GM23338 (cell line): ENCODE results near the gene ZFHX3. TPM values are rescaled to one million over a fixed set of nuclear protein-coding genes. Genes with fewer than 3 reads are reported as not detected.

Source experiments
- ATAC-seq: fragments of 200-7000 bp; cut with Tn5 transposase; 3 replicates; pipeline ENCODE4 v1.9.1; 2020
- DNase-seq: peaks from one replicate; pipeline ENCODE4 v3.0.0-alpha.2; 2015; ENCODE audit warnings: low spot score
- H2AFZ ChIP-seq: fragments of 200-600 bp; sonication (generic); 2 replicates; pipeline ENCODE4 v1.8.0; 2016; ENCODE audit warnings: antibody characterized with exemption, mild to moderate bottlenecking, moderate library complexity
- H3F3A ChIP-seq: fragments of 200-600 bp; sonication (generic); replicated peaks from 2 replicates; pipeline ENCODE4 v1.8.0; 2017; ENCODE audit warnings: antibody characterized with exemption, mixed run types, low read depth
- H3K27ac ChIP-seq: fragments of 200-600 bp; sonication (generic); 2 replicates; pipeline ENCODE4 v1.6.1; 2016; ENCODE audit warnings: low read depth
- H3K27me3 ChIP-seq: fragments of 200-600 bp; sonication (generic); 2 replicates; pipeline ENCODE4 v1.8.0; 2016; ENCODE audit warnings: mild to moderate bottlenecking, mixed run types, moderate library complexity; ENCODE audit not compliant: insufficient read depth
- H3K36me3 ChIP-seq: fragments of 200-600 bp; sonication (generic); 2 replicates; pipeline ENCODE4 v1.8.0; 2016; ENCODE audit warnings: mild to moderate bottlenecking; ENCODE audit not compliant: insufficient read depth
- H3K4me1 ChIP-seq: fragments of 200-600 bp; sonication (generic); 2 replicates; pipeline ENCODE4 v1.8.0; 2016; ENCODE audit warnings: mild to moderate bottlenecking, moderate library complexity; ENCODE audit not compliant: insufficient read depth
- H3K4me2 ChIP-seq: fragments of 200-600 bp; sonication (generic); 2 replicates; pipeline ENCODE4 v1.7.1; 2017; ENCODE audit warnings: mixed run types
- H3K4me3 ChIP-seq: fragments of 200-600 bp; sonication (generic); 2 replicates; pipeline ENCODE4 v1.6.1; 2016; ENCODE audit warnings: mixed run types
- H3K79me2 ChIP-seq: fragments of 200-600 bp; sonication (generic); replicated peaks from 2 replicates; pipeline ENCODE4 v1.8.0; 2017; ENCODE audit warnings: mild to moderate bottlenecking; ENCODE audit not compliant: insufficient read depth
- H3K9me2 ChIP-seq: fragments of 200-600 bp; sonication (generic); 2 replicates; pipeline ENCODE4 v1.8.0; 2017; ENCODE audit not compliant: insufficient read depth
- H4K20me1 ChIP-seq: fragments of 200-600 bp; sonication (generic); replicated peaks from 2 replicates; pipeline ENCODE4 v1.8.0; 2017; ENCODE audit warnings: mild to moderate bottlenecking; ENCODE audit not compliant: insufficient read depth
- H3K27ac Mint-ChIP-seq: 2 replicates; pipeline ENCODE4 v1.8.0; 2020; ENCODE audit warnings: inconsistent platforms, mild to moderate bottlenecking, moderate library complexity, mixed read lengths
- H3K27me3 Mint-ChIP-seq: 3 replicates; pipeline ENCODE4 v1.8.0; 2022; ENCODE audit warnings: low read depth, mild to moderate bottlenecking, moderate library complexity, mixed read lengths, inconsistent platforms; ENCODE audit not compliant: insufficient read depth, poor library complexity
- H3K36me3 Mint-ChIP-seq: 3 replicates; pipeline ENCODE4 v1.8.0; 2021; ENCODE audit warnings: low read depth, mild to moderate bottlenecking, inconsistent platforms, moderate library complexity, mixed read lengths
- H3K4me1 Mint-ChIP-seq: 3 replicates; pipeline ENCODE4 v1.8.0; 2020; ENCODE audit warnings: mild to moderate bottlenecking, inconsistent platforms, mixed read lengths
- H3K4me3 Mint-ChIP-seq: 3 replicates; pipeline ENCODE4 v1.8.0; 2021; ENCODE audit warnings: moderate library complexity, mild to moderate bottlenecking, inconsistent platforms, mixed read lengths
- H3K9me3 Mint-ChIP-seq: 3 replicates; pipeline ENCODE4 v1.8.0; 2020; ENCODE audit warnings: moderate library complexity, mild to moderate bottlenecking, inconsistent platforms, mixed read lengths
- EZH2 ChIP-seq: fragments of 200-600 bp; sonication (generic); IDR thresholded peaks from one replicate; pipeline ENCODE4 v1.8.0; 2017; ENCODE audit warnings: antibody characterized with exemption, mild to moderate bottlenecking, low read depth; ENCODE audit not compliant: unreplicated experiment
- EZH2phosphoT487 ChIP-seq: fragments of 200-600 bp; sonication (generic); IDR thresholded peaks from one replicate; pipeline ENCODE4 v1.8.1; 2018; ENCODE audit warnings: antibody characterized with exemption; ENCODE audit not compliant: unreplicated experiment
- POLR2AphosphoS5 ChIP-seq: IDR thresholded peaks from 2 replicates; pipeline ENCODE4 v1.6.1; 2016; ENCODE audit warnings: antibody characterized with exemption, low read depth
- STAT1 ChIP-seq: IDR thresholded peaks from one replicate; pipeline ENCODE4 v1.6.1; 2016; ENCODE audit warnings: antibody characterized with exemption; ENCODE audit not compliant: unreplicated experiment
- ZNF114 ChIP-seq: fragments of 250-450 bp; sonication (Bioruptor Pico); IDR thresholded peaks from 2 replicates; pipeline ENCODE4 v1.5.0; 2020; ENCODE audit warnings: mild to moderate bottlenecking, moderate library complexity
- ZNF331 ChIP-seq: fragments of 250-450 bp; sonication (Bioruptor Pico); IDR thresholded peaks from 2 replicates; pipeline ENCODE4 v1.5.0; 2020; ENCODE audit warnings: low read depth, mild to moderate bottlenecking, moderate library complexity
- ZNF462 ChIP-seq: fragments of 250-450 bp; sonication (Bioruptor Pico); IDR thresholded peaks from 2 replicates; pipeline ENCODE4 v1.5.0; 2020; ENCODE audit warnings: mild to moderate bottlenecking, moderate library complexity
- polyA plus RNA-seq: library from polyadenylated mRNA; unstranded; fragments of >200 nt; fragmentation: Nextera tagmentation; extraction: Ambion mirVana; gene quantifications from 2 replicates; pipeline ENCODE4 v1.2.1, GENCODE V29; 2016
- total RNA-seq: library from RNA; depleted of rRNA; stranded (reverse); fragments of >200 nt; shearing (Covaris generic); gene quantifications from 2 replicates; pipeline ENCODE4 v1.2.3, GENCODE V29; 2014
- TF ChIP-seq, protein P1 (sequence below), 2 experiments: fragments of 200-600 bp in 1 of 2; sonication (generic) in 1 of 2; conservative IDR thresholded peaks; 2 replicates each; pipeline versions ENCODE4 v1.5.1 to v1.6.1; 2016 to 2017; ENCODE audit warnings: antibody characterized with exemption in 2 of 2, low read depth in 2 of 2, mild to moderate bottlenecking in 2 of 2, moderate library complexity in 1 of 2

ZFHX3 gene
- total and polyA plus RNA-seq, 2 experiments from 2014 or later = 1.0 to 1.5 TPM

GRCh38 chr16:73051226-73051625, 3.3 kb upstream of the ZFHX3 start (continued):
- TF ChIP-seq ZNF462 (CRISPR knock-in tag) (no peak), EZH2phosphoT487 (no peak), ZNF331 (CRISPR knock-in tag) (no peak), POLR2AphosphoS5 (no peak), STAT1 (no peak)
- TF ChIP-seq, protein P1, sequence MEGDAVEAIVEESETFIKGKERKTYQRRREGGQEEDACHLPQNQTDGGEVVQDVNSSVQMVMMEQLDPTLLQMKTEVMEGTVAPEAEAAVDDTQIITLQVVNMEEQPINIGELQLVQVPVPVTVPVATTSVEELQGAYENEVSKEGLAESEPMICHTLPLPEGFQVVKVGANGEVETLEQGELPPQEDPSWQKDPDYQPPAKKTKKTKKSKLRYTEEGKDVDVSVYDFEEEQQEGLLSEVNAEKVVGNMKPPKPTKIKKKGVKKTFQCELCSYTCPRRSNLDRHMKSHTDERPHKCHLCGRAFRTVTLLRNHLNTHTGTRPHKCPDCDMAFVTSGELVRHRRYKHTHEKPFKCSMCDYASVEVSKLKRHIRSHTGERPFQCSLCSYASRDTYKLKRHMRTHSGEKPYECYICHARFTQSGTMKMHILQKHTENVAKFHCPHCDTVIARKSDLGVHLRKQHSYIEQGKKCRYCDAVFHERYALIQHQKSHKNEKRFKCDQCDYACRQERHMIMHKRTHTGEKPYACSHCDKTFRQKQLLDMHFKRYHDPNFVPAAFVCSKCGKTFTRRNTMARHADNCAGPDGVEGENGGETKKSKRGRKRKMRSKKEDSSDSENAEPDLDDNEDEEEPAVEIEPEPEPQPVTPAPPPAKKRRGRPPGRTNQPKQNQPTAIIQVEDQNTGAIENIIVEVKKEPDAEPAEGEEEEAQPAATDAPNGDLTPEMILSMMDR (conservative IDR thresholded peaks at IDR 0.05; ENCODE audit: low read depth in 2 of 2) = no peak

GRCh38 chr16:73050201-73051099, 2.5 kb upstream of the ZFHX3 start:
- TF ChIP-seq, protein P1 (conservative IDR thresholded peaks at IDR 0.05; ENCODE audit: low read depth in 2 of 2) = peak; percentile 12 to 21; a peak in 2 of 4 replicates
- TF ChIP-seq ZNF114 (CRISPR knock-in tag) (no peak), EZH2 (peak; percentile 52)
- Mint-ChIP-seq H3K27me3 (peaks cover 21% of the 10 kb centered on the region), H3K27ac (no peak overlapping the region), H3K4me3 (no peak overlapping the region), H3K36me3 (no peaks in the 10 kb centered on the region), H3K4me1 (peaks cover 29% of the 10 kb centered on the region), H3K9me3 (no peaks in the 10 kb centered on the region; the same call in 2 of the 3 replicates)
- H3F3A ChIP-seq = peaks cover 33% of the 10 kb centered on the region
- DNase-seq (no peak), ATAC-seq (no peak)
- H3K9me2 ChIP-seq = no peaks in the 10 kb centered on the region
- no peak overlapping the region for H3K27ac ChIP-seq
- peaks cover 41% of the 10 kb centered on the region for H4K20me1 ChIP-seq
- no peak overlapping the region for H3K4me3 ChIP-seq
- H2AFZ ChIP-seq = no peak overlapping the region
- peak overlapping the region; percentile 89 for H3K4me2 ChIP-seq
- no peaks in the 10 kb centered on the region for H3K36me3 ChIP-seq
- peaks cover 88% of the 10 kb centered on the region for H3K4me1 ChIP-seq
- no peaks in the 10 kb centered on the region for H3K79me2 ChIP-seq
- peaks cover 93% of the 10 kb centered on the region for H3K27me3 ChIP-seq
